Body of pancreas (tissue), 4 donors: ENCODE measurements around the gene PCDHGB6.
"Not testable (repeated sequence)": the region's sequence is repeated elsewhere in the genome, so short reads cannot be mapped to it uniquely, and the experiment has no call there.

Source experiments
- POLR2A ChIP-seq, 3 donors: fragments of 450-650 bp; IDR thresholded peaks; one replicate each; pipeline ENCODE4 v1.6.1; 2016; ENCODE audit warnings: antibody characterized with exemption in 3 of 3, mild to moderate bottlenecking in 2 of 3
- TF ChIP-seq, protein P1 (sequence below), 7 experiments: fragments of 450-650 bp in 4 of 7; fragments of 200-600 bp in 3 of 7; sonication (generic) in 3 of 7; IDR thresholded peaks; one replicate each; pipeline ENCODE4 v1.5.1; 2016 to 2019; ENCODE audit warnings: antibody characterized with exemption in 7 of 7

- TF ChIP-seq, protein P1, sequence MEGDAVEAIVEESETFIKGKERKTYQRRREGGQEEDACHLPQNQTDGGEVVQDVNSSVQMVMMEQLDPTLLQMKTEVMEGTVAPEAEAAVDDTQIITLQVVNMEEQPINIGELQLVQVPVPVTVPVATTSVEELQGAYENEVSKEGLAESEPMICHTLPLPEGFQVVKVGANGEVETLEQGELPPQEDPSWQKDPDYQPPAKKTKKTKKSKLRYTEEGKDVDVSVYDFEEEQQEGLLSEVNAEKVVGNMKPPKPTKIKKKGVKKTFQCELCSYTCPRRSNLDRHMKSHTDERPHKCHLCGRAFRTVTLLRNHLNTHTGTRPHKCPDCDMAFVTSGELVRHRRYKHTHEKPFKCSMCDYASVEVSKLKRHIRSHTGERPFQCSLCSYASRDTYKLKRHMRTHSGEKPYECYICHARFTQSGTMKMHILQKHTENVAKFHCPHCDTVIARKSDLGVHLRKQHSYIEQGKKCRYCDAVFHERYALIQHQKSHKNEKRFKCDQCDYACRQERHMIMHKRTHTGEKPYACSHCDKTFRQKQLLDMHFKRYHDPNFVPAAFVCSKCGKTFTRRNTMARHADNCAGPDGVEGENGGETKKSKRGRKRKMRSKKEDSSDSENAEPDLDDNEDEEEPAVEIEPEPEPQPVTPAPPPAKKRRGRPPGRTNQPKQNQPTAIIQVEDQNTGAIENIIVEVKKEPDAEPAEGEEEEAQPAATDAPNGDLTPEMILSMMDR (IDR thresholded peaks at IDR 0.05), result not testable (repeated sequence)
- TF ChIP-seq POLR2A (IDR thresholded peaks at IDR 0.05), result not testable (repeated sequence)
Measured at GRCh38 chr5:141394401-141395187, 13.2 kb upstream of the PCDHGB6 start.
